BJ (cell line): ENCODE results near the gene CHSY3. TPM values are rescaled to one million over a fixed set of nuclear protein-coding genes. Genes with fewer than 3 reads are reported as not detected.

Source experiments
- CTCF ChIA-PET: fragments of 350-600 bp; formaldehyde crosslinking; extraction: SDS; loops from one replicate; lab custom pipeline; 2021; ENCODE audit warnings: antibody characterized with exemption, inconsistent platforms; lab: Yijun Ruan, JAX
- POLR2A ChIA-PET: fragments of 300-600 bp; sonication (Branson Sonifier 250); formaldehyde crosslinking; extraction: SDS; loops from one replicate; lab custom pipeline; 2021; ENCODE audit warnings: antibody characterized with exemption; lab: Charles Lee
- DNase-seq: peaks from one replicate; pipeline ENCODE4 v3.0.0-alpha.2; 2011; ENCODE audit warnings: low read depth
- H3K27me3 ChIP-seq: 2 replicates; pipeline ENCODE4 v1.6.0; 2011; ENCODE audit warnings: low read length; ENCODE audit not compliant: control insufficient read depth, insufficient read depth
- H3K36me3 ChIP-seq: 2 replicates; pipeline ENCODE4 v1.5.1; 2011; ENCODE audit warnings: low read length; ENCODE audit not compliant: control insufficient read depth, insufficient read depth
- H3K4me3 ChIP-seq: 2 replicates; pipeline ENCODE4 v1.5.1; 2011; ENCODE audit warnings: low read depth, mild to moderate bottlenecking, control low read depth, low read length
- CTCF ChIP-seq: IDR thresholded peaks from 2 replicates; pipeline ENCODE4 v1.5.1; 2011; ENCODE audit warnings: low read depth, mild to moderate bottlenecking, control low read depth, inconsistent platforms, low read length, moderate library complexity; ENCODE audit not compliant: insufficient read depth
- polyA plus RNA-seq: library from polyadenylated mRNA; depleted of rRNA; stranded (reverse); fragments of >200 nt; gene quantifications from 2 replicates; pipeline ENCODE4 v1.2.3, GENCODE V29; 2011

Gene CHSY3
- polyA plus RNA-seq, 1 experiment: 0.91 TPM

- no peak for DNase-seq
- no peak overlapping the region for H3K4me3 ChIP-seq
- no peak for TF ChIP-seq CTCF
- no peaks in the 10 kb centered on the region for H3K27me3 ChIP-seq
- ChIA-PET POLR2A (no interaction called here), CTCF (interaction anchor here (1.0 kb wide), 1 partner anchor 155 kb away, joined by 3 read pairs; no protein-coding TSS in a partner anchor)
- no peaks in the 10 kb centered on the region for H3K36me3 ChIP-seq
Observed at GRCh38 chr5:129960831-129961230, 56.6 kb downstream of the CHSY3 start.

GRCh38 chr5:129962506-129962905, 58.2 kb downstream of the CHSY3 start:
- no peaks in the 10 kb centered on the region for H3K36me3 ChIP-seq
- CTCF ChIA-PET: interaction anchor here (0.6 kb wide), 1 partner anchor 53 kb away, joined by 3 read pairs; no protein-coding TSS in a partner anchor
- H3K27me3 ChIP-seq: no peaks in the 10 kb centered on the region
- no peak overlapping the region for H3K4me3 ChIP-seq
- POLR2A ChIA-PET: no interaction called here
- TF ChIP-seq CTCF: no peak
- no peak for DNase-seq

- POLR2A ChIA-PET: no interaction called here
- DNase-seq: peak; percentile 84
- TF ChIP-seq CTCF: no peak
- H3K4me3 ChIP-seq: no peak overlapping the region
- H3K36me3 ChIP-seq: no peaks in the 10 kb centered on the region
- H3K27me3 ChIP-seq: no peaks in the 10 kb centered on the region
- CTCF ChIA-PET: interaction anchor here (0.6 to 0.7 kb wide), 2 partner anchors 54 to 1475 kb away, joined by 3 to 4 read pairs; no protein-coding TSS in a partner anchor
Observed at GRCh38 chr5:129963359-129963758, 59.1 kb downstream of the CHSY3 start.

GRCh38 chr5:129966071-129966470, 61.8 kb downstream of the CHSY3 start:
- Histone ChIP-seq H3K36me3 (no peaks in the 10 kb centered on the region), H3K27me3 (no peaks in the 10 kb centered on the region), H3K4me3 (no peak overlapping the region)
- ChIA-PET CTCF (interaction anchor here (1.0 kb wide), 1 partner anchor 17 kb away, joined by 3 read pairs; no protein-coding TSS in a partner anchor), POLR2A (no interaction called here)
- TF ChIP-seq CTCF: no peak
- DNase-seq: no peak

GRCh38 chr5:129971714-129972113, 67.4 kb downstream of the CHSY3 start:
- TF ChIP-seq CTCF: no peak
- no peaks in the 10 kb centered on the region for H3K27me3 ChIP-seq
- no peak for DNase-seq
- ChIA-PET CTCF (no interaction called here), POLR2A (no interaction called here)
- H3K4me3 ChIP-seq: no peak overlapping the region
- no peaks in the 10 kb centered on the region for H3K36me3 ChIP-seq
